ENCODE measurements around the gene HDAC2.
A peak's percentile ranks its signal among the peaks of the same experiment; 100 is the strongest.

Gene HDAC2

GRCh38 chr6:114010540-114010939, 39.6 kb upstream of the HDAC2 start:
- TF ChIP-seq EZH2phosphoT487 (IDR thresholded peaks at IDR 0.05; ENCODE audit: borderline replicate concordance), result no peak
- TF ChIP-seq, protein P1, sequence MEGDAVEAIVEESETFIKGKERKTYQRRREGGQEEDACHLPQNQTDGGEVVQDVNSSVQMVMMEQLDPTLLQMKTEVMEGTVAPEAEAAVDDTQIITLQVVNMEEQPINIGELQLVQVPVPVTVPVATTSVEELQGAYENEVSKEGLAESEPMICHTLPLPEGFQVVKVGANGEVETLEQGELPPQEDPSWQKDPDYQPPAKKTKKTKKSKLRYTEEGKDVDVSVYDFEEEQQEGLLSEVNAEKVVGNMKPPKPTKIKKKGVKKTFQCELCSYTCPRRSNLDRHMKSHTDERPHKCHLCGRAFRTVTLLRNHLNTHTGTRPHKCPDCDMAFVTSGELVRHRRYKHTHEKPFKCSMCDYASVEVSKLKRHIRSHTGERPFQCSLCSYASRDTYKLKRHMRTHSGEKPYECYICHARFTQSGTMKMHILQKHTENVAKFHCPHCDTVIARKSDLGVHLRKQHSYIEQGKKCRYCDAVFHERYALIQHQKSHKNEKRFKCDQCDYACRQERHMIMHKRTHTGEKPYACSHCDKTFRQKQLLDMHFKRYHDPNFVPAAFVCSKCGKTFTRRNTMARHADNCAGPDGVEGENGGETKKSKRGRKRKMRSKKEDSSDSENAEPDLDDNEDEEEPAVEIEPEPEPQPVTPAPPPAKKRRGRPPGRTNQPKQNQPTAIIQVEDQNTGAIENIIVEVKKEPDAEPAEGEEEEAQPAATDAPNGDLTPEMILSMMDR (conservative IDR thresholded peaks at IDR 0.05; ENCODE audit: low read length), result no peak
- peaks cover 6% of the 10 kb centered on the region for H3K4me1 ChIP-seq (ENCODE audit: insufficient read depth, low read length, poor library complexity, severe bottlenecking)
- H3K36me3 ChIP-seq (ENCODE audit: insufficient read depth, low read length), result no peaks in the 10 kb centered on the region
- H3K9ac ChIP-seq (ENCODE audit: low read depth, low read length, poor library complexity, severe bottlenecking), result no peak overlapping the region
- H3K9me3 ChIP-seq (ENCODE audit: insufficient read depth, low read depth, low read length), result no peaks in the 10 kb centered on the region
- H3K79me2 ChIP-seq (ENCODE audit: insufficient read depth, low read length), result no peaks in the 10 kb centered on the region
- no peak overlapping the region for H3K4me3 ChIP-seq (ENCODE audit: low read length, poor library complexity, severe bottlenecking)
- H3F3A ChIP-seq (ENCODE audit: low read depth), result no peaks in the 10 kb centered on the region
- no peaks in the 10 kb centered on the region for H3K27me3 ChIP-seq (ENCODE audit: insufficient read depth, low read length, poor library complexity, severe bottlenecking)
- H3K4me2 ChIP-seq (ENCODE audit: low read depth, low read length, poor library complexity, severe bottlenecking), result no peak overlapping the region
- H3K9me2 ChIP-seq (replicated peaks; ENCODE audit: low read depth, low read length), result no peaks in the 10 kb centered on the region
- H2AFZ ChIP-seq (ENCODE audit: low read length), result no peak overlapping the region
- no peaks in the 10 kb centered on the region for H4K20me1 ChIP-seq (ENCODE audit: insufficient read depth, low read length, poor library complexity, severe bottlenecking)

GRCh38 chr6:114009192-114009591, 38.2 kb upstream of the HDAC2 start:
- H3K9me2 ChIP-seq (replicated peaks; ENCODE audit: low read depth, low read length), result no peaks in the 10 kb centered on the region
- no peaks in the 10 kb centered on the region for H3K27me3 ChIP-seq (ENCODE audit: insufficient read depth, low read length, poor library complexity, severe bottlenecking)
- H3F3A ChIP-seq (ENCODE audit: low read depth), result no peaks in the 10 kb centered on the region
- no peak overlapping the region for H3K4me2 ChIP-seq (ENCODE audit: low read depth, low read length, poor library complexity, severe bottlenecking)
- no peak overlapping the region for H2AFZ ChIP-seq (ENCODE audit: low read length)
- no peaks in the 10 kb centered on the region for H4K20me1 ChIP-seq (ENCODE audit: insufficient read depth, low read length, poor library complexity, severe bottlenecking)
- H3K4me1 ChIP-seq (ENCODE audit: insufficient read depth, low read length, poor library complexity, severe bottlenecking), result peaks cover 6% of the 10 kb centered on the region
- H3K36me3 ChIP-seq (ENCODE audit: insufficient read depth, low read length), result no peaks in the 10 kb centered on the region
- no peak overlapping the region for H3K4me3 ChIP-seq (ENCODE audit: low read length, poor library complexity, severe bottlenecking)
- no peaks in the 10 kb centered on the region for H3K9me3 ChIP-seq (ENCODE audit: insufficient read depth, low read depth, low read length)
- no peak overlapping the region for H3K9ac ChIP-seq (ENCODE audit: low read depth, low read length, poor library complexity, severe bottlenecking)
- TF ChIP-seq, protein P1 (conservative IDR thresholded peaks at IDR 0.05; ENCODE audit: low read length), result no peak
- no peak for TF ChIP-seq EZH2phosphoT487 (IDR thresholded peaks at IDR 0.05; ENCODE audit: borderline replicate concordance)
- no peaks in the 10 kb centered on the region for H3K79me2 ChIP-seq (ENCODE audit: insufficient read depth, low read length)

- H3K9me2 ChIP-seq (replicated peaks; ENCODE audit: low read depth, low read length), result no peaks in the 10 kb centered on the region
- peak overlapping the region; percentile 27 for H3K4me2 ChIP-seq (ENCODE audit: low read depth, low read length, poor library complexity, severe bottlenecking)
- no peak overlapping the region for H2AFZ ChIP-seq (ENCODE audit: low read length)
Observed at GRCh38 chr6:114008331-114008730, 37.4 kb upstream of the HDAC2 start.

More at GRCh38 chr6:114008331-114008730, 37.4 kb upstream of the HDAC2 start:
- no peaks in the 10 kb centered on the region for H3K36me3 ChIP-seq (ENCODE audit: insufficient read depth, low read length)
- peaks cover 6% of the 10 kb centered on the region for H3K4me1 ChIP-seq (ENCODE audit: insufficient read depth, low read length, poor library complexity, severe bottlenecking)
- no peaks in the 10 kb centered on the region for H4K20me1 ChIP-seq (ENCODE audit: insufficient read depth, low read length, poor library complexity, severe bottlenecking)
- no peak overlapping the region for H3K4me3 ChIP-seq (ENCODE audit: low read length, poor library complexity, severe bottlenecking)
- no peak overlapping the region for H3K9ac ChIP-seq (ENCODE audit: low read depth, low read length, poor library complexity, severe bottlenecking)
- H3K27me3 ChIP-seq (ENCODE audit: insufficient read depth, low read length, poor library complexity, severe bottlenecking), result no peaks in the 10 kb centered on the region
- H3K79me2 ChIP-seq (ENCODE audit: insufficient read depth, low read length), result no peaks in the 10 kb centered on the region
- H3F3A ChIP-seq (ENCODE audit: low read depth), result no peaks in the 10 kb centered on the region
- H3K9me3 ChIP-seq (ENCODE audit: insufficient read depth, low read depth, low read length), result no peaks in the 10 kb centered on the region
- TF ChIP-seq, protein P1 (conservative IDR thresholded peaks at IDR 0.05; ENCODE audit: low read length), result no peak
- no peak for TF ChIP-seq EZH2phosphoT487 (IDR thresholded peaks at IDR 0.05; ENCODE audit: borderline replicate concordance)

Data from Loucy (cell line).